Mesenteric fat pad (tissue), 1 donor: Measurements from ENCODE around the gene CLEC2L. TPM values are rescaled to one million over a fixed set of nuclear protein-coding genes. Genes with fewer than 3 reads are reported as not detected.

ENCODE experiments used
- total RNA-seq: library from RNA; stranded (reverse); fragmentation: NEBNext Ultra II Directional; extraction: Animal tissue kit (Norgen Biotek cat#: 25700); gene quantifications from one replicate; pipeline ENCODE4 v1.2.1, GENCODE V29; 2021
- donor health status: DM: yes; HTN: yes; CAD: no.

CLEC2L gene
- total RNA-seq, 1 donor from 2014 or later, result not detected

Other genes with a start within 250 kb of the CLEC2L start
- gene FMC1, start 182.3 kb upstream of the CLEC2L start, total RNA-seq, result 9.9 TPM
- gene LUC7L2, start 163.8 kb upstream of the CLEC2L start, total RNA-seq, result 67.3 TPM
- gene KLRG2, start 40.0 kb upstream of the CLEC2L start, total RNA-seq, result not detected